Measurements from ENCODE around the gene IL24. TPM values are rescaled to one million over a fixed set of nuclear protein-coding genes. Genes with fewer than 3 reads are reported as not detected.

Gene IL24
- total RNA-seq, 1 experiment from 2014 or later: not detected

GRCh38 chr1:206892351-206892984 is 4.8 kb upstream of the IL24 start:
- Histone ChIP-seq H3K27ac (ENCODE audit: low read depth, low read length) (no peak overlapping the region), H3K36me3 (ENCODE audit: control insufficient read depth in 1 of 2, insufficient read depth in 2 of 2, low read length in 2 of 2) (no peaks in the 10 kb centered on the region), H2AFZ (ENCODE audit: low read depth, low read length, poor library complexity, severe bottlenecking) (no peak overlapping the region), H3K4me1 (ENCODE audit: control insufficient read depth in 1 of 2, insufficient read depth in 2 of 2, low read length in 2 of 2) (peaks cover 0 to 6% of the 10 kb centered on the region in 2 experiments; a peak in 1 of 4 replicates), H3K79me2 (ENCODE audit: insufficient read depth, low read length) (no peaks in the 10 kb centered on the region), H3K27me3 (ENCODE audit: insufficient read depth, low read length) (no peaks in the 10 kb centered on the region), H3K9ac (ENCODE audit: low read length) (no peak overlapping the region), H3K9me3 (ENCODE audit: control insufficient read depth in 1 of 2, insufficient read depth in 1 of 2, low read depth in 1 of 2, low read length in 2 of 2) (no peaks in the 10 kb centered on the region), H3K4me2 (ENCODE audit: low read length) (no peak overlapping the region), H3K9me2 (ENCODE audit: insufficient read depth) (no peaks in the 10 kb centered on the region), H3K4me3 (replicated peaks in 1 of 2; ENCODE audit: low read depth in 1 of 2, low read length in 2 of 2) (no peak overlapping the region), H4K20me1 (ENCODE audit: insufficient read depth) (no peaks in the 10 kb centered on the region)
- POLR2A ChIA-PET: no interaction called here
- CTCF ChIA-PET: no interaction called here
- DNase-seq (ENCODE audit: low read depth, low spot score) (no peak), ATAC-seq (no peak)
- intact Hi-C loops (cut with micrococcal nuclease): no loop called here
- TF ChIP-seq REST (IDR thresholded peaks at IDR 0.05; ENCODE audit: low read depth) (no peak), ZFX (IDR thresholded peaks at IDR 0.05) (no peak), YY1 (IDR thresholded peaks at IDR 0.05; ENCODE audit: extremely low read depth, insufficient replicate concordance, low read depth, low read length) (no peak), ZNF274 (IDR thresholded peaks at IDR 0.05; ENCODE audit: low read depth, low read length) (no peak), EZH2phosphoT487 (IDR thresholded peaks at IDR 0.05; ENCODE audit: borderline replicate concordance) (no peak), CBX3 (IDR thresholded peaks at IDR 0.05; ENCODE audit: low read depth) (no peak), FOSL1 (IDR thresholded peaks at IDR 0.05; ENCODE audit: low read depth) (no peak), SRF (IDR thresholded peaks at IDR 0.05; ENCODE audit: low read depth) (no peak), SIN3A (IDR thresholded peaks at IDR 0.05; ENCODE audit: low read depth) (no peak), EZH2 (IDR thresholded peaks at IDR 0.05) (no peak), ATF3 (IDR thresholded peaks at IDR 0.05) (no peak), MAX (IDR thresholded peaks at IDR 0.05) (no peak), CEBPB (IDR thresholded peaks at IDR 0.05; ENCODE audit: low read depth) (no peak), ELF1 (IDR thresholded peaks at IDR 0.05; ENCODE audit: borderline replicate concordance, low read depth) (no peak), SP1 (IDR thresholded peaks at IDR 0.05; ENCODE audit: low read depth) (no peak)
- BruUV-seq (replicated peaks): no TSS peak
- RAD21 ChIA-PET (ENCODE audit: low non-redundant PET in 1 of 2, low total read pairs in 2 of 2, uncharacterized antibody in 2 of 2, unreplicated experiment in 2 of 2): no interaction called here
